DMS153 treated with DMSO at 0.1 percent for 48 hours (cell line): Measurements from ENCODE around the gene PDXP.
A peak's percentile ranks its signal among the peaks of the same experiment; 100 is the strongest.
"Not testable (repeated sequence)": the region's sequence is repeated elsewhere in the genome, so short reads cannot be mapped to it uniquely, and the experiment has no call there.

Source experiments
- DNase-seq: peaks from one replicate; lab custom pipeline; 2025; ENCODE audit not compliant: unreplicated experiment; lab: John Stamatoyannopoulos, UW

The PDXP gene

GRCh38 chr22:37696260-37696656 lies 37.7 kb downstream of the PDXP start:
- not testable (repeated sequence) for DNase-seq

DNA sequence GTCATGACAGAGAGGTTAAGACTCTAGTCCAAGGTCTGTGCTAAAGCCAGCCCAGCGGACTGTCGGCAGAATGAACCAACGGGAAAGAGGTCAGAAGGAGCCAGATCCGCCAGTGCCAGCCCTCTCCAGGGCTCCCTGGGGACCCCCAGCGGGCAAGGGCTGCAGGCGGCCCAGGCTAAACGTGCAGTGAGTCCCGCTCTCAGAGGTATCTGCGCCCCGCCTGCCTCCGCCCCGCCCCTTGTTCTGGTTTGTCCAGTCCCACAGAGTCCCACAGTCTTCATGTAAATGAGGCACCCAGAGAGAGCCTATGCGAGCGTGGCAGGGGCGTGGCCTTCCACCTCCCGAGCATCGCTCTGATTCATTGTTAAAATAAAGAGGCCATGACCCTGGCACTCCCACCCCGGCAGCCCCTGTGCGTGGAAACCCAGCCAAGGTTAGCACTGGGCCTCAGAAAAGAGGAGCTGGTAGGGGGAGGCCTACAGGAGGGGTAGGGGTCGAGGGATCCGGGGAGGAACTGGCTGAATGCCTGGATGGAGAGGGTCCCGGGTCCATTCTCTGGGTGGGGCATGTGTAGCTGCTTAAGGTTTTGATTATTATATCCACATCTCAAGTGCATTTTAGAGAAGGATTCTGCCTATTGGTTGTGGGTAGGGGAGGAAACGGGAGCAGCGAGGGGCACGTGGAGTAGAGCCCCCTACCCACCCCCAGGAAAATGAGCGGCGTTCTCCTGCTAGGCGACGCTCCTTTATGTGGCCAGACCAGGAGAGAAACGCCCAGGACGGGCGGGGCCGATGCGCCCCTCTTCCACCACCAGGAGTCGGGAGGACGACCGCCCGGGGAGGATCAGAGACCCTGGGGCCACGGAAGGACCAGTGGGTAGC lies 38.4 kb downstream of the PDXP start, which contains the start of gene TRIOBP:
TRIOBP (plus strand) TSS at position 392 of the 881 bp plus-strand sequence. CDS start 4,318 bp downstream, outside the sequence.
- peak; percentile 86 for DNase-seq

GRCh38 chr22:37697538-37697835 lies 39.0 kb downstream of the PDXP start:
- no peak for DNase-seq

DNA sequence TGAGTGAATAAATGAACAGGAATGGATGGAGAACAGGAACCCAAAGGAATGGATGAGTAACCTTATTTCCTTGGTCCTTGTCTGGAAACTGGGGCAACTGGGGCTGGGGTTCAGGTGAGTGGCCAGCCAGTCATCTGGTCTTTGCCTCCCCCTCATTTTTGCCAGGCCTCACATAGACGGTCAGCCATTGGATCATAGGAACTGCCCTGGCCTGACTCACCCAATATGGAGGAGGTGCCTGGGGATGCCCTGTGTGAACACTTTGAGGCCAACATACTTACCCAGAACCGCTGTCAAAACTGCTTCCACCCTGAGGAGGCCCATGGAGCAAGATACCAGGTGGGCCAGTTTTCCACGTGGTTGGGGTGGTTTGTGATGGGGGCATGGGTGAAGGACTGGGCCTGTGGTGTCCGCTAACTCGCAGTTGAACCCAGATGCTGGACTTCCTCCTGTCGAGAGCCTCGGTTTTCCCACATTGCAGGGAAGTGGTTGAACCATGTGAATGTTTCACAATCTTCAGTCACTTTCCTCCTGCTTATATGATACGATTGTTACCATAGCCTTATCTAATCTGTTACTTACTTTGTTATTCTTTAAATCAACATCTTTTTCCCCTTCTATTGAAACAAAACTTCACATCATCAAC lies 42.7 kb downstream of the PDXP start:
- DNase-seq, result no peak

DNA sequence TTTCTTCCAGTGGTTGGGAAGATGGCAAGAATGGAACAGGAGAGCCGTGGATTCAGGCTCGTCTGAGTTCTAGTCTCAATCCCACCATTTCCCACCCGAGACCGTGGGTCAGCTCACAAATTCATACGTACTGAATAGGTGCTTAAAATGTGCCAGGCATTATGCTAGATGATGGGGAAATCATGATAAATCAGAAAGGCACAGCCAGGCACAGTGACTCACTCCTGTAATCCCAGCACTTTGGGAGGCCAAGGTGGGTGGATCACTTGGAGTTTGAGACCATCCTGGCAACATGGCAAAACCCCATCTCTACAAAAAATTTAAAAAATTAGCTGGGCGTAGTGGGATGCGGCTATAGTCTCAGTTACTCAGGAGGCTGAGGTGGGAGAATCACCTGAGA lies 45.4 kb downstream of the PDXP start:
- DNase-seq, result no peak

GRCh38 chr22:37704645-37705044 lies 46.1 kb downstream of the PDXP start:
- DNase-seq, result no peak

GRCh38 chr22:37705205-37705604 lies 46.7 kb downstream of the PDXP start:
- DNase-seq, result no peak

- DNase-seq, result peak; percentile 20
Observed at GRCh38 chr22:37708580-37709444, 50.3 kb downstream of the PDXP start.

- no peak for DNase-seq
Observed at GRCh38 chr22:37709445-37709765, 50.9 kb downstream of the PDXP start.

GRCh38 chr22:37710675-37711074 lies 52.2 kb downstream of the PDXP start:
- DNase-seq, result no peak

- DNase-seq, result no peak
Observed at GRCh38 chr22:37711490-37711889, 53.0 kb downstream of the PDXP start.

DNA sequence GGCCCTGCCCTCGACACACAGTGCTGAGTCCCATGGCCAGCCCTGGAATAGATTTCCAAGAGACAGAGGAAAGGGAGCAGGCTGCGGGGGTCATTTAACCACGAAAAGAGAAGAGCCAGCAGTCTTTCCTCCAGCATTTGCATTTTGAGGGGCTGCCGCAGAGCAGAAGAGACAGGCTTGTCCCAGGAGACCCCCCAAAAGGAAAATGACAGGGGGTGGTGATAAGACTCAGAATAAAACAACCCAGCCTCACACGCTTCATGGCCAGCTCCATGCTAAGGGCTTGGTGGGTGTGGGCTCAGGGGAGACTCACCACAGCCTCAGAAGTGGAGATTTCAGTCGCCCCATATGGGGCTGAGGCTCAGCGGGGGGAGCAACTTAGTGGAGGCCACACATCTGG lies 55.2 kb downstream of the PDXP start:
- DNase-seq, result no peak

DNA sequence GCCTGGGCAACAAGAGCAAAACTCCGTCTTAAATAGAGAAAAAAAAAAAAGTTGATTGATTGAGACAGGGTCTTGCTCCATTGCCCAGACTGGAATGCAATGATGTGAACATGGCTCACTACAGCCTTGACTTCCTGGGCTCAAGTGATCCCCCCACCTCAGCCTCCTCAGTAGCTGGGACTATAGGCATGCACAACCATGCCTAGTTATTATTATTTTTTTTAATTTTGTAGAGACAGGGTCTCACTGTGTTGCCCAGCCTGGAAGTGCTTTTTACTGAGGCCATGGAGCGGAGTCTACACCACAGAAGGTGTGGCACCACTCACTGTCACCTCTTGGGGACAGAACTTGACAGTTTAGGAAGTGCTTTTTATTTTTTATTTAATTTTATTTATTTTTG lies 56.1 kb downstream of the PDXP start:
- DNase-seq, result no peak

- no peak for DNase-seq
Observed at GRCh38 chr22:37715760-37716159, 57.2 kb downstream of the PDXP start.
